K562 (cell line): Measurements from ENCODE around the gene OBSL1. TPM values are rescaled to one million over a fixed set of nuclear protein-coding genes. Genes with fewer than 3 reads are reported as not detected.

Experiments
- CXXC5 ChIP-seq: fragments of 250-450 bp; sonication (Bioruptor Pico); IDR thresholded peaks from 2 replicates; pipeline ENCODE4 v1.8.0; 2022; ENCODE audit warnings: inconsistent platforms, mild to moderate bottlenecking, moderate library complexity
- LCOR ChIP-seq: sonication (generic); formaldehyde crosslinking; IDR thresholded peaks from 2 replicates; pipeline ENCODE4 v1.8.0; 2022; ENCODE audit warnings: mild to moderate bottlenecking, missing genetic modification reagents
- MEF2D ChIP-seq: conservative IDR thresholded peaks from 2 replicates; pipeline ENCODE4 v1.6.1; 2016; ENCODE audit warnings: low read depth, missing genetic modification characterization, missing compliant biosample characterization
- MYBL2 ChIP-seq, 2 experiments: fragments of 450-650 bp in 1 of 2; sonication (generic) in 1 of 2; formaldehyde crosslinking in 1 of 2; IDR thresholded peaks; 2 replicates each; pipeline versions ENCODE4 v1.6.1 to v1.8.1; 2017 to 2022; ENCODE audit warnings: borderline replicate concordance in 1 of 2, inconsistent platforms in 1 of 2, low read depth in 1 of 2, mild to moderate bottlenecking in 1 of 2, missing genetic modification reagents in 1 of 2, moderate library complexity in 1 of 2
- NR1H2 ChIP-seq: sonication (generic); formaldehyde crosslinking; IDR thresholded peaks from 2 replicates; pipeline ENCODE4 v1.4.0; 2020; ENCODE audit warnings: mild to moderate bottlenecking, missing genetic modification reagents
- NRF1 ChIP-seq, 2 experiments: fragments of 450-650 bp; IDR thresholded peaks in 1 of 2; conservative IDR thresholded peaks in 1 of 2; 2 replicates each; pipeline ENCODE4 v1.6.1; 2014; ENCODE audit warnings: mild to moderate bottlenecking in 2 of 2
- PHF8 ChIP-seq: fragments of 200-600 bp; sonication (generic); IDR thresholded peaks from 2 replicates; pipeline ENCODE4 v1.6.1; 2012; ENCODE audit warnings: mixed run types, mild to moderate bottlenecking, inconsistent platforms, low read length, moderate library complexity, borderline replicate concordance
- PTRF ChIP-seq: fragments of 450-650 bp; IDR thresholded peaks from 2 replicates; pipeline ENCODE4 v1.6.1; 2016; ENCODE audit warnings: mild to moderate bottlenecking, missing genetic modification characterization, missing compliant biosample characterization
- RBM14 ChIP-seq: fragments of 200-400 bp; formaldehyde crosslinking; IDR thresholded peaks from 2 replicates; pipeline ENCODE4 v1.6.1; 2018; ENCODE audit warnings: low read depth, mild to moderate bottlenecking, low read length, moderate library complexity, borderline replicate concordance; ENCODE audit not compliant: insufficient read depth
- SMARCC2 ChIP-seq: fragments of 450-650 bp; IDR thresholded peaks from 2 replicates; pipeline ENCODE4 v1.6.1; 2017; ENCODE audit warnings: antibody characterized with exemption, moderate library complexity, mild to moderate bottlenecking, low read depth
- SREBF1 ChIP-seq: fragments of 150-350 bp; IDR thresholded peaks from 2 replicates; pipeline ENCODE4 v1.6.1; 2014; ENCODE audit warnings: antibody characterized with exemption, low read depth, low read length, borderline replicate concordance
- ZC3H11A ChIP-seq: IDR thresholded peaks from 2 replicates; pipeline ENCODE4 v1.6.1; 2012; ENCODE audit warnings: low read depth, low read length, improper control_type of control experiment
- ZNF444 ChIP-seq: fragments of 250-450 bp; sonication (Bioruptor Pico); IDR thresholded peaks from 2 replicates; pipeline ENCODE4 v1.4.0; 2020; ENCODE audit warnings: mild to moderate bottlenecking, moderate library complexity
- polyA plus RNA-seq, 8 experiments: library from polyadenylated mRNA; depleted of rRNA in 4 of 8; stranded (reverse) in 5 of 8; unstranded in 3 of 8; fragments of >200 nt; fragmentation: Nextera tagmentation in 2 of 8; fragmentation: Illumina TruSeq in 1 of 8; extraction: Ambion mirVana in 2 of 8; extraction: Trizol in 1 of 8; gene quantifications; 2 replicates each; pipeline versions ENCODE4 v1.2.1 to v1.2.3, GENCODE V29; 2011 to 2014; ENCODE audit warnings: inconsistent platforms in 1 of 8, missing spikeins in 1 of 8
- total RNA-seq, 7 experiments: library from RNA; depleted of rRNA in 6 of 7; stranded (reverse); fragments of >200 nt in 6 of 7; fragmentation: Illumina TruSeq in 2 of 7; extraction: Trizol in 2 of 7; gene quantifications; 2 replicates each; pipeline versions ENCODE4 v1.2.1 to v1.2.3, GENCODE V29; 2011 to 2021; ENCODE audit warnings: low replicate concordance in 1 of 7
- TF ChIP-seq, protein P1 (sequence below): sonication (generic); formaldehyde crosslinking; IDR thresholded peaks from 2 replicates; pipeline ENCODE4 v1.8.1; 2023; ENCODE audit warnings: mild to moderate bottlenecking, missing genetic modification reagents
- TF ChIP-seq, protein P2 (sequence below): fragments of 250-450 bp; sonication (Bioruptor Pico); IDR thresholded peaks from 2 replicates; pipeline ENCODE4 v1.4.0; 2020; ENCODE audit warnings: mild to moderate bottlenecking, moderate library complexity
- TF ChIP-seq, protein P3 (sequence below): fragments of 250-450 bp; sonication (Bioruptor Pico); IDR thresholded peaks from 2 replicates; pipeline ENCODE4 v1.5.0; 2021; ENCODE audit warnings: mild to moderate bottlenecking, moderate library complexity

The OBSL1 gene
- total and polyA plus RNA-seq, 9 of the 15 experiments (the other 6 are each of a cell fraction or from before 2014, with no cell fraction given): 1.2 to 26.6 (median 8.6) TPM

DNA sequence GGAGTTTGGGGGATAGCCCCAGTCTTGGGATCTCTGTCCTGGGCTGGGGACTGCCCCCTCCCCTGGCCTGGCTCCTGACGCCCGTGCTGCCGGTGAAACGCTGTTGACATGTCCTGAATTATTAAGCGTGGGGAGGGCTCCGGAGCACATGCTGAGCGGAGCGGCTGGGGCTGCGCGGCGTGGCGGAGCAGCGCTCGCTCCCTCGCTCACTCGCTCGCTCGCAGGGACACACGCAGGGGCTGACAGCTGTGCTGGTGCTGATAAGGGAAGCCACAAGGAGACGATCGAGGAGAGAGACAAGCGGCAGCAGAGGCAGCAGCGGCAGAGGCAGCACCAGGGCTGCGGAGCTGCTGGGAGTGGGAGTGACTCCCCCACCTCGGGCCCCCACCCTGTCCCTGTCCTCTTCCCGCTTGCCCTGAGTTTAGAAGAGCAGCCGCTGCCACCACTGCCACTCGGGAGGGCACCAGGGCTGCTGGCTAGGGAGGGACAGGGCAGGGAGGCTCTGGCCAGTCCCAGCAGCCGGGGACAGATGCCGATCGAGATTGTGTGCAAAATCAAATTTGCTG lies 57.1 kb downstream of the OBSL1 start, which contains the start of gene ASIC4 (continued):
- TF ChIP-seq PHF8 (0 out of 2 replicates have a peak, but pooled peaks have one; percentile 14), NR1H2 (no peak), ZNF444 (no peak), NRF1 (conservative IDR thresholded peaks at IDR 0.05 in 1 of 2, IDR thresholded peaks at IDR 0.05 in 1 of 2) (peak; percentile 84 to 86), RBM14 (0 out of 2 replicates have a peak, but pooled peaks have one; percentile 21), SREBF1 (no peak), MYBL2 (IDR thresholded peaks at IDR 0.05; ENCODE audit: low read depth) (no peak), MYBL2 (CRISPR knock-in tag; IDR thresholded peaks at IDR 0.05; ENCODE audit: borderline replicate concordance) (no peak), PTRF (tag) (no peak), ZC3H11A (peak; percentile 27; the same call in 1 of the 2 replicates), CXXC5 (CRISPR knock-in tag) (peak; percentile 99), SMARCC2 (peak; percentile 84), LCOR (peak; percentile 87), MEF2D (peak; percentile 67)
- TF ChIP-seq, protein P1, sequence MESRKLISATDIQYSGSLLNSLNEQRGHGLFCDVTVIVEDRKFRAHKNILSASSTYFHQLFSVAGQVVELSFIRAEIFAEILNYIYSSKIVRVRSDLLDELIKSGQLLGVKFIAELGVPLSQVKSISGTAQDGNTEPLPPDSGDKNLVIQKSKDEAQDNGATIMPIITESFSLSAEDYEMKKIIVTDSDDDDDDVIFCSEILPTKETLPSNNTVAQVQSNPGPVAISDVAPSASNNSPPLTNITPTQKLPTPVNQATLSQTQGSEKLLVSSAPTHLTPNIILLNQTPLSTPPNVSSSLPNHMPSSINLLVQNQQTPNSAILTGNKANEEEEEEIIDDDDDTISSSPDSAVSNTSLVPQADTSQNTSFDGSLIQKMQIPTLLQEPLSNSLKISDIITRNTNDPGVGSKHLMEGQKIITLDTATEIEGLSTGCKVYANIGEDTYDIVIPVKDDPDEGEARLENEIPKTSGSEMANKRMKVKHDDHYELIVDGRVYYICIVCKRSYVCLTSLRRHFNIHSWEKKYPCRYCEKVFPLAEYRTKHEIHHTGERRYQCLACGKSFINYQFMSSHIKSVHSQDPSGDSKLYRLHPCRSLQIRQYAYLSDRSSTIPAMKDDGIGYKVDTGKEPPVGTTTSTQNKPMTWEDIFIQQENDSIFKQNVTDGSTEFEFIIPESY (CRISPR knock-in tag): no peak
- TF ChIP-seq, protein P2, sequence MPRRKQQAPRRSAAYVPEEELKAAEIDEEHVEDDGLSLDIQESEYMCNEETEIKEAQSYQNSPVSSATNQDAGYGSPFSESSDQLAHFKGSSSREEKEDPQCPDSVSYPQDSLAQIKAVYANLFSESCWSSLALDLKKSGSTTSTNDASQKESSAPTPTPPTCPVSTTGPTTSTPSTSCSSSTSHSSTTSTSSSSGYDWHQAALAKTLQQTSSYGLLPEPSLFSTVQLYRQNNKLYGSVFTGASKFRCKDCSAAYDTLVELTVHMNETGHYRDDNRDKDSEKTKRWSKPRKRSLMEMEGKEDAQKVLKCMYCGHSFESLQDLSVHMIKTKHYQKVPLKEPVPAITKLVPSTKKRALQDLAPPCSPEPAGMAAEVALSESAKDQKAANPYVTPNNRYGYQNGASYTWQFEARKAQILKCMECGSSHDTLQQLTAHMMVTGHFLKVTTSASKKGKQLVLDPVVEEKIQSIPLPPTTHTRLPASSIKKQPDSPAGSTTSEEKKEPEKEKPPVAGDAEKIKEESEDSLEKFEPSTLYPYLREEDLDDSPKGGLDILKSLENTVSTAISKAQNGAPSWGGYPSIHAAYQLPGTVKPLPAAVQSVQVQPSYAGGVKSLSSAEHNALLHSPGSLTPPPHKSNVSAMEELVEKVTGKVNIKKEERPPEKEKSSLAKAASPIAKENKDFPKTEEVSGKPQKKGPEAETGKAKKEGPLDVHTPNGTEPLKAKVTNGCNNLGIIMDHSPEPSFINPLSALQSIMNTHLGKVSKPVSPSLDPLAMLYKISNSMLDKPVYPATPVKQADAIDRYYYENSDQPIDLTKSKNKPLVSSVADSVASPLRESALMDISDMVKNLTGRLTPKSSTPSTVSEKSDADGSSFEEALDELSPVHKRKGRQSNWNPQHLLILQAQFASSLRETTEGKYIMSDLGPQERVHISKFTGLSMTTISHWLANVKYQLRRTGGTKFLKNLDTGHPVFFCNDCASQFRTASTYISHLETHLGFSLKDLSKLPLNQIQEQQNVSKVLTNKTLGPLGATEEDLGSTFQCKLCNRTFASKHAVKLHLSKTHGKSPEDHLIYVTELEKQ (CRISPR knock-in tag): no peak
- TF ChIP-seq, protein P3, sequence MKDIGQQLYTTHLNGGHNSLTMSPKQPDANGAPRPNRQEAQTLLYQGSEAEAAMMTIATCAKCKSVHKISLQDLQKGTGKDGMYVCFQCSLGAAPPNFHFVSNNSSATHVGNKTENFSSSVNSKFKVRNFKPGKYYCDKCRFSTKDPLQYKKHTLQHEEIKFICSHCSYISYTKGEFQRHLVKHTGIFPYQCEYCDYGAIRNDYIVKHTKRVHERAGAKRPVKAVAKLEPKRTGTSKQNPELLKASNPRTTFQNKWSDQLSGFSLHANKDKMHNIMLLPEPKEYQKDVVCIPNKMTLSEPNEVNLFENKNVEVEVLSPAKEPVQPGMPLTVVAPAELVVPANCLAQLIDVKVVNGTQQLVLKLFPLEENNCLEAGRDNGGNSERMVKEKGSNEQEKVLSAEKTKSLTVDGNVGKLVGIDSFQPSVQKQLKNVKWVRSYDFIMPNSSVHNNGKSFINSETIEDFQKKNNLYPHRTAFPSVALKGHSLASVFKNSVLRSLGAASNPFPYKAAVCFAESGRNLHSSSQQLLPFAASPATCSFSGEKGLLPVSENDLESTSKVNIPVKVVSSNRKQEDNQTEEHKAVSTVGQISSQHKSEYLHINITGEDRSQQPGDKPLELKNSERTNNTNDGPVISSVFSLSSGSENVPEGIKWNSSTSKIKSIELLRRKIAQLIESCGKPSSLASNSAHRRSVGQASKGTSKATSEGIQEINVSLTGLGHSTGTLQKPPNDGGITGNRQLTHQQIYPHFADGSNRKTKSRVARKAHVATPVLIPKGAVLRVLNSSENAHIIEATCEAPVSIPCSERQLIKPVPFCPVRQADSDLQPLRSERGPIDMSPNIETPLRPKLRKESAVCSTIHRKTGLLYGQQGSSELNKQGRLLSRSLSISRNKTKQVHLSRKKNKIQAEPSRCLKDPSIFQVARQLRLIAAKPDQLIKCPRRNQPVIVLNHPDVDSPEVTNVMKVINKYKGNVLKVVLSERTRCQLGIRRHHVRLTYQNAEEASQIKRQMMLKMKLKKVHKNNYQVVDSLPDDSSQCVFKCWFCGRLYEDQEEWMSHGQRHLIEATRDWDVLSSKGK: no peak
